Astrocyte (in vitro differentiated cells and primary cell): ENCODE data around the gene STARD8. TPM values are rescaled to one million over a fixed set of nuclear protein-coding genes. Genes with fewer than 3 reads are reported as not detected.

Experiments
- DNase-seq: peaks from one replicate; pipeline ENCODE4 v3.0.0-alpha.2; 2010; ENCODE audit warnings: low read depth
- FAIRE-seq: peaks from 2 replicates; lab custom pipeline; 2011; peaks lifted over from hg19 to GRCh38; lab: Jason Lieb, UNC
- H2AFZ ChIP-seq: 2 replicates; pipeline ENCODE4 v1.6.0; 2012; ENCODE audit warnings: low read depth, low read length, inconsistent platforms
- H3K27ac ChIP-seq: 2 replicates; pipeline ENCODE4 v1.5.1; 2011; ENCODE audit warnings: low read depth, low read length, inconsistent platforms
- H3K27me3 ChIP-seq: 2 replicates; pipeline ENCODE4 v1.6.0; 2011; ENCODE audit warnings: low read length, inconsistent platforms; ENCODE audit not compliant: insufficient read depth
- H3K36me3 ChIP-seq: 2 replicates; pipeline ENCODE4 v1.5.1; 2011; ENCODE audit warnings: low read length, inconsistent platforms; ENCODE audit not compliant: insufficient read depth
- H3K4me1 ChIP-seq: 2 replicates; pipeline ENCODE4 v1.5.1; 2011; ENCODE audit warnings: low read length, inconsistent platforms; ENCODE audit not compliant: insufficient read depth
- H3K4me2 ChIP-seq: 2 replicates; pipeline ENCODE4 v1.6.0; 2012; ENCODE audit warnings: low read length, inconsistent platforms
- H3K4me3 ChIP-seq: 2 replicates; pipeline ENCODE4 v1.5.1; 2011; ENCODE audit warnings: low read depth, mild to moderate bottlenecking, low read length, inconsistent platforms; ENCODE audit not compliant: insufficient read depth
- H3K79me2 ChIP-seq: 2 replicates; pipeline ENCODE4 v1.6.0; 2012; ENCODE audit warnings: mild to moderate bottlenecking, low read length, inconsistent platforms; ENCODE audit not compliant: insufficient read depth
- H3K9ac ChIP-seq: 2 replicates; pipeline ENCODE4 v1.6.0; 2012; ENCODE audit warnings: mild to moderate bottlenecking, low read length, inconsistent platforms
- H3K9me3 ChIP-seq: 2 replicates; pipeline ENCODE4 v1.5.1; 2012; ENCODE audit warnings: low read depth, mild to moderate bottlenecking, low read length, inconsistent platforms; ENCODE audit not compliant: insufficient read depth
- H4K20me1 ChIP-seq: 2 replicates; pipeline ENCODE4 v1.6.0; 2012; ENCODE audit warnings: low read length, inconsistent platforms; ENCODE audit not compliant: insufficient read depth
- H3K27ac Mint-ChIP-seq: one replicate; pipeline ENCODE4 v1.8.0; 2021; ENCODE audit warnings: mild to moderate bottlenecking, mixed read lengths; ENCODE audit not compliant: unreplicated experiment
- H3K27me3 Mint-ChIP-seq: one replicate; pipeline ENCODE4 v1.8.0; 2021; ENCODE audit warnings: low read depth, mixed read lengths; ENCODE audit not compliant: unreplicated experiment
- H3K36me3 Mint-ChIP-seq: one replicate; pipeline ENCODE4 v1.8.0; 2021; ENCODE audit warnings: low read depth, mixed read lengths; ENCODE audit not compliant: unreplicated experiment
- H3K4me1 Mint-ChIP-seq: one replicate; pipeline ENCODE4 v1.8.0; 2021; ENCODE audit warnings: low read depth, mixed read lengths; ENCODE audit not compliant: unreplicated experiment
- H3K4me3 Mint-ChIP-seq: one replicate; pipeline ENCODE4 v1.8.0; 2021; ENCODE audit warnings: mild to moderate bottlenecking, moderate library complexity, mixed read lengths; ENCODE audit not compliant: unreplicated experiment
- H3K9me3 Mint-ChIP-seq: one replicate; pipeline ENCODE4 v1.8.0; 2021; ENCODE audit warnings: mild to moderate bottlenecking, mixed read lengths; ENCODE audit not compliant: unreplicated experiment
- CTCF ChIP-seq: IDR thresholded peaks from 2 replicates; pipeline ENCODE4 v1.5.1; 2011; ENCODE audit warnings: low read depth, mild to moderate bottlenecking, inconsistent platforms, low read length, moderate library complexity; ENCODE audit not compliant: insufficient read depth
- EZH2 ChIP-seq: IDR thresholded peaks from 2 replicates; pipeline ENCODE4 v1.6.1; 2012; ENCODE audit warnings: mild to moderate bottlenecking, low read length, inconsistent platforms; ENCODE audit not compliant: insufficient read depth
- total RNA-seq: library from RNA; stranded (reverse); gene quantifications from 2 replicates; pipeline ENCODE4 v1.2.1, GENCODE V29; 2021

The STARD8 gene
- total RNA-seq, 1 donor from 2014 or later, result 1.3 TPM

GRCh38 chrX:68669094-68669860, 21.8 kb downstream of the STARD8 start:
- Mint-ChIP-seq H3K27me3 (peaks cover 6% of the 10 kb centered on the region), H3K27ac (no peak overlapping the region), H3K4me3 (no peak overlapping the region), H3K4me1 (peaks cover 4% of the 10 kb centered on the region), H3K9me3 (no peaks in the 10 kb centered on the region), H3K36me3 (no peaks in the 10 kb centered on the region)
- no peak overlapping the region for H3K4me2 ChIP-seq
- no peaks in the 10 kb centered on the region for H4K20me1 ChIP-seq
- H3K27me3 ChIP-seq, result no peaks in the 10 kb centered on the region
- FAIRE-seq, result peak; percentile 32
- no peak overlapping the region for H3K9ac ChIP-seq
- no peak overlapping the region for H3K27ac ChIP-seq
- no peaks in the 10 kb centered on the region for H3K36me3 ChIP-seq
- peak; percentile 41 for DNase-seq
- no peaks in the 10 kb centered on the region for H3K9me3 ChIP-seq
- H2AFZ ChIP-seq, result no peak overlapping the region
- no peak for TF ChIP-seq CTCF
- TF ChIP-seq EZH2, result no peak
- no peak overlapping the region for H3K4me3 ChIP-seq
- H3K79me2 ChIP-seq, result no peaks in the 10 kb centered on the region
- no peaks in the 10 kb centered on the region for H3K4me1 ChIP-seq

GRCh38 chrX:68669871-68670270, 22.4 kb downstream of the STARD8 start:
- H3K36me3 ChIP-seq, result no peaks in the 10 kb centered on the region
- no peaks in the 10 kb centered on the region for H3K9me3 ChIP-seq
- no peak overlapping the region for H3K4me3 ChIP-seq
- no peaks in the 10 kb centered on the region for H3K79me2 ChIP-seq
- no peak for DNase-seq
- no peak overlapping the region for H3K4me3 Mint-ChIP-seq
- no peak overlapping the region for H3K9ac ChIP-seq
- H3K4me1 Mint-ChIP-seq, result peaks cover 4% of the 10 kb centered on the region
- no peaks in the 10 kb centered on the region for H3K4me1 ChIP-seq
- no peaks in the 10 kb centered on the region for H3K36me3 Mint-ChIP-seq
- H3K4me2 ChIP-seq, result no peak overlapping the region
- no peak overlapping the region for H3K27ac Mint-ChIP-seq
- TF ChIP-seq CTCF (no peak), EZH2 (no peak)
- no peaks in the 10 kb centered on the region for H4K20me1 ChIP-seq
- peak; percentile 87 for FAIRE-seq
- H3K27me3 ChIP-seq, result no peaks in the 10 kb centered on the region
- no peaks in the 10 kb centered on the region for H3K9me3 Mint-ChIP-seq
- no peak overlapping the region for H2AFZ ChIP-seq
- peaks cover 3% of the 10 kb centered on the region for H3K27me3 Mint-ChIP-seq
- no peak overlapping the region for H3K27ac ChIP-seq

GRCh38 chrX:68671221-68671620, 23.8 kb downstream of the STARD8 start:
- no peaks in the 10 kb centered on the region for H3K9me3 ChIP-seq
- DNase-seq (no peak), FAIRE-seq (no peak)
- no peak overlapping the region for H2AFZ ChIP-seq
- H3K79me2 ChIP-seq, result no peaks in the 10 kb centered on the region
- no peak overlapping the region for H3K4me3 ChIP-seq
- no peaks in the 10 kb centered on the region for H3K4me1 ChIP-seq
- H3K36me3 ChIP-seq, result no peaks in the 10 kb centered on the region
- H3K27ac ChIP-seq, result no peak overlapping the region
- Mint-ChIP-seq H3K4me1 (peaks cover 5% of the 10 kb centered on the region), H3K36me3 (no peaks in the 10 kb centered on the region), H3K4me3 (no peak overlapping the region), H3K27ac (no peak overlapping the region), H3K9me3 (no peaks in the 10 kb centered on the region), H3K27me3 (no peaks in the 10 kb centered on the region)
- no peak for TF ChIP-seq CTCF
- no peak for TF ChIP-seq EZH2
- no peaks in the 10 kb centered on the region for H3K27me3 ChIP-seq
- no peak overlapping the region for H3K9ac ChIP-seq
- H4K20me1 ChIP-seq, result no peaks in the 10 kb centered on the region
- no peak overlapping the region for H3K4me2 ChIP-seq
